Neuronal stem cell (in vitro differentiated cells): ENCODE results near the gene ASF1A.
"Not testable (repeated sequence)": the region's sequence is repeated elsewhere in the genome, so short reads cannot be mapped to it uniquely, and the experiment has no call there.

Experiments
- DNase-seq: peaks from one replicate; pipeline ENCODE4 v3.0.0-alpha.2; 2013; ENCODE audit warnings: low spot score
- H2AFZ ChIP-seq: one replicate; pipeline ENCODE4 v1.6.1; 2013; ENCODE audit warnings: mild to moderate bottlenecking, low read length, inconsistent platforms
- H2AK5ac ChIP-seq: 2 replicates; pipeline ENCODE4 v1.6.1; 2013; ENCODE audit warnings: low read depth, mild to moderate bottlenecking, inconsistent platforms, low read length, moderate library complexity, mixed read lengths
- H2BK120ac ChIP-seq: 2 replicates; pipeline ENCODE4 v1.6.1; 2013; ENCODE audit warnings: low read depth, mild to moderate bottlenecking, inconsistent platforms, low read length, moderate library complexity, mixed read lengths
- H2BK12ac ChIP-seq: one replicate; pipeline ENCODE4 v1.6.1; 2013; ENCODE audit warnings: low read length, inconsistent platforms
- H2BK15ac ChIP-seq: 2 replicates; pipeline ENCODE4 v1.6.1; 2013; ENCODE audit warnings: mild to moderate bottlenecking, low read length, inconsistent platforms, mixed read lengths
- H2BK5ac ChIP-seq: one replicate; pipeline ENCODE4 v1.6.1; 2013; ENCODE audit warnings: inconsistent platforms, mild to moderate bottlenecking, low read length, moderate library complexity
- H3K14ac ChIP-seq: one replicate; pipeline ENCODE4 v1.6.1; 2013; ENCODE audit warnings: low read length, inconsistent platforms
- H3K18ac ChIP-seq: 2 replicates; pipeline ENCODE4 v1.6.1; 2013; ENCODE audit warnings: low read length, inconsistent platforms
- H3K23ac ChIP-seq: 2 replicates; pipeline ENCODE4 v1.6.1; 2013; ENCODE audit warnings: low read depth, mild to moderate bottlenecking, mixed read lengths, low read length, inconsistent platforms; ENCODE audit not compliant: poor library complexity
- H3K27ac ChIP-seq: replicated peaks from 3 replicates; pipeline ENCODE4 v1.5.1; 2013; ENCODE audit warnings: low read length, inconsistent platforms
- H3K27me3 ChIP-seq, 3 experiments: 2 replicates each; pipeline ENCODE4 v1.6.1; 2013; ENCODE audit warnings: low read length in 3 of 3, mild to moderate bottlenecking in 2 of 3, inconsistent platforms in 1 of 3, low read depth in 1 of 3, mixed read lengths in 1 of 3, moderate library complexity in 1 of 3; ENCODE audit not compliant: control insufficient read depth in 3 of 3, insufficient read depth in 3 of 3
- H3K36me3 ChIP-seq, 2 donors: replicated peaks in 1 of 2; 2 replicates each; pipeline ENCODE4 v1.6.1; 2013; ENCODE audit warnings: low read length in 2 of 2; ENCODE audit not compliant: control insufficient read depth in 2 of 2, insufficient read depth in 2 of 2
- H3K4ac ChIP-seq: 2 replicates; pipeline ENCODE4 v1.6.1; 2013; ENCODE audit warnings: inconsistent platforms, mild to moderate bottlenecking, low read length, moderate library complexity
- H3K4me1 ChIP-seq, 2 donors: 1 replicate in 1 of 2; 2 replicates in 1 of 2; pipeline ENCODE4 v1.6.1; 2013; ENCODE audit warnings: low read length in 2 of 2, low read depth in 1 of 2; ENCODE audit not compliant: control insufficient read depth in 2 of 2, insufficient read depth in 1 of 2
- H3K4me2 ChIP-seq: one replicate; pipeline ENCODE4 v1.6.1; 2013; ENCODE audit warnings: mild to moderate bottlenecking, low read length, inconsistent platforms; ENCODE audit not compliant: insufficient read depth, poor library complexity, severe bottlenecking
- H3K4me3 ChIP-seq, 2 donors: 2 replicates each; pipeline ENCODE4 v1.5.1; 2013; ENCODE audit warnings: low read length in 2 of 2, mild to moderate bottlenecking in 2 of 2, inconsistent platforms in 1 of 2, moderate library complexity in 1 of 2
- H3K79me1 ChIP-seq: one replicate; pipeline ENCODE4 v1.6.1; 2013; ENCODE audit warnings: low read depth, mild to moderate bottlenecking, inconsistent platforms, low read length, moderate library complexity
- H3K9ac ChIP-seq: one replicate; pipeline ENCODE4 v1.6.1; 2013; ENCODE audit warnings: mild to moderate bottlenecking, low read depth, low read length, inconsistent platforms; ENCODE audit not compliant: poor library complexity
- H3K9me3 ChIP-seq, 2 donors: replicated peaks in 1 of 2; 2 replicates each; pipeline versions ENCODE3 to v1.6.1; 2013; ENCODE audit warnings: low read length in 2 of 2, mild to moderate bottlenecking in 2 of 2, inconsistent platforms in 1 of 2, low read depth in 1 of 2, mixed read lengths in 1 of 2, moderate library complexity in 1 of 2; ENCODE audit not compliant: control insufficient read depth in 2 of 2, insufficient read depth in 1 of 2
- H4K8ac ChIP-seq: one replicate; pipeline ENCODE4 v1.6.1; 2013; ENCODE audit warnings: low read depth, mild to moderate bottlenecking, inconsistent platforms, low read length, moderate library complexity
- H4K91ac ChIP-seq: one replicate; pipeline ENCODE4 v1.6.1; 2013; ENCODE audit warnings: low read length, low read depth, mild to moderate bottlenecking, inconsistent platforms; ENCODE audit not compliant: poor library complexity
- WGBS, 2 donors: extraction: QIAGEN DNeasy Blood & Tissue Kit; methylation state at CpG; one replicate each; pipeline ENCODE4 v1.1.7; 2013; ENCODE audit warnings: missing lambda C conversion rate in 2 of 2, mixed read lengths in 1 of 2; ENCODE audit not compliant: insufficient read length in 2 of 2, insufficient replicate concordance in 1 of 2; ENCODE audit errors: extremely low coverage in 2 of 2; 5-methylcytosine and 5-hydroxymethylcytosine counted together

Gene ASF1A

GRCh38 chr6:118864341-118865099 lies 29.4 kb upstream of the ASF1A start:
- no peak overlapping the region for H2AFZ ChIP-seq
- no peak overlapping the region for H4K8ac ChIP-seq
- WGBS, 2 donors = no CpG with 5 or more reads among the region's 7 CpGs
- H3K36me3 ChIP-seq = peaks cover 0 to 4% of the 10 kb centered on the region in 2 donors
- H3K4me1 ChIP-seq = no peaks in the 10 kb centered on the region
- no peak overlapping the region for H3K4me3 ChIP-seq
- no peak overlapping the region for H3K14ac ChIP-seq
- no peak overlapping the region for H3K27ac ChIP-seq
- H3K79me1 ChIP-seq = peaks cover 2% of the 10 kb centered on the region
- no peak overlapping the region for H2BK15ac ChIP-seq
- H3K18ac ChIP-seq = no peak overlapping the region
- no peak overlapping the region for H2BK120ac ChIP-seq
- H3K9me3 ChIP-seq = peaks cover 2 to 26% of the 10 kb centered on the region in 2 donors
- DNase-seq = no peak
- H3K4me2 ChIP-seq = no peak overlapping the region
- no peak overlapping the region for H2AK5ac ChIP-seq
- H2BK5ac ChIP-seq = no peak overlapping the region
- no peak overlapping the region for H3K23ac ChIP-seq
- H3K27me3 ChIP-seq = no peaks in the 10 kb centered on the region
- no peak overlapping the region for H3K4ac ChIP-seq
- H2BK12ac ChIP-seq = no peak overlapping the region
- no peak overlapping the region for H4K91ac ChIP-seq
- no peak overlapping the region for H3K9ac ChIP-seq

GRCh38 chr6:118865100-118865391 lies 28.9 kb upstream of the ASF1A start:
- Histone ChIP-seq H2BK15ac (no peak overlapping the region), H3K14ac (no peak overlapping the region), H3K36me3 (peaks cover 0 to 4% of the 10 kb centered on the region in 2 donors), H3K18ac (no peak overlapping the region), H2BK5ac (no peak overlapping the region), H3K9ac (no peak overlapping the region), H3K23ac (no peak overlapping the region), H3K9me3 (peaks cover 2 to 26% of the 10 kb centered on the region in 2 donors), H4K8ac (no peak overlapping the region), H3K4me3 (no peak overlapping the region), H3K4me1 (no peaks in the 10 kb centered on the region), H3K27ac (no peak overlapping the region), H4K91ac (no peak overlapping the region), H3K4me2 (no peak overlapping the region), H3K4ac (no peak overlapping the region), H2AK5ac (no peak overlapping the region), H2BK120ac (no peak overlapping the region), H3K27me3 (no peaks in the 10 kb centered on the region), H2AFZ (no peak overlapping the region), H2BK12ac (no peak overlapping the region), H3K79me1 (peaks cover 2% of the 10 kb centered on the region)
- DNase-seq = no peak
- WGBS, 2 donors = no CpG with 5 or more reads among the region's 2 CpGs

GRCh38 chr6:118867181-118867580 lies 26.8 kb upstream of the ASF1A start:
- H3K23ac ChIP-seq = no peak overlapping the region
- H2BK120ac ChIP-seq = no peak overlapping the region
- WGBS, 2 donors = no CpG with 5 or more reads among the region's 4 CpGs
- H2BK15ac ChIP-seq = no peak overlapping the region
- no peak overlapping the region for H4K8ac ChIP-seq
- H3K9ac ChIP-seq = no peak overlapping the region
- H3K4me3 ChIP-seq = no peak overlapping the region
- no peak overlapping the region for H2BK12ac ChIP-seq
- H2AK5ac ChIP-seq = no peak overlapping the region
- H4K91ac ChIP-seq = no peak overlapping the region
- no peaks in the 10 kb centered on the region for H3K79me1 ChIP-seq
- H2AFZ ChIP-seq = no peak overlapping the region
- H3K27ac ChIP-seq = no peak overlapping the region
- no peak overlapping the region for H3K4me2 ChIP-seq
- H3K27me3 ChIP-seq = no peaks in the 10 kb centered on the region
- no peaks in the 10 kb centered on the region for H3K4me1 ChIP-seq
- DNase-seq = no peak
- H3K18ac ChIP-seq = no peak overlapping the region
- no peak overlapping the region for H3K4ac ChIP-seq
- H2BK5ac ChIP-seq = no peak overlapping the region
- peaks cover 2 to 12% of the 10 kb centered on the region in 2 donors for H3K9me3 ChIP-seq
- no peaks in the 10 kb centered on the region for H3K36me3 ChIP-seq
- H3K14ac ChIP-seq = no peak overlapping the region

GRCh38 chr6:118868901-118869300 lies 25.1 kb upstream of the ASF1A start:
- not testable (repeated sequence) for H3K27ac ChIP-seq, DNase-seq, H3K36me3 ChIP-seq

More at GRCh38 chr6:118868901-118869300, 25.1 kb upstream of the ASF1A start:
- WGBS, 2 donors = no CpG with 5 or more reads among the region's 2 CpGs
- H3K4ac ChIP-seq, H3K4me2 ChIP-seq, H2AK5ac ChIP-seq, H3K18ac ChIP-seq, H3K23ac ChIP-seq, H4K91ac ChIP-seq, H3K27me3 ChIP-seq, H2BK15ac ChIP-seq, H3K79me1 ChIP-seq, H4K8ac ChIP-seq, H2BK120ac ChIP-seq, H3K9me3 ChIP-seq, H2BK12ac ChIP-seq, H3K9ac ChIP-seq, H3K4me3 ChIP-seq, H2AFZ ChIP-seq, H3K4me1 ChIP-seq, H2BK5ac ChIP-seq, H3K14ac ChIP-seq: not testable (repeated sequence)
